Measurements from ENCODE around the gene GIPC3.

- TF ChIP-seq CTCF (conservative IDR thresholded peaks at IDR 0.05 in 1 of 2, IDR thresholded peaks at IDR 0.05 in 1 of 2; ENCODE audit: extremely low read depth in 1 of 2, insufficient read depth in 1 of 2, low read depth in 1 of 2, low read length in 2 of 2) (no peak), EZH2 (IDR thresholded peaks at IDR 0.05; ENCODE audit: borderline replicate concordance, low read length) (no peak)
These were observed 36.4 kb downstream of the GIPC3 start for GRCh38 chr19:3621689-3622088.

Measured in mammary epithelial cell (primary cell).